GM19395 (cell line): ENCODE measurements around the gene ANKRD11.

ENCODE experiments used
- ATAC-seq: cut with Tn5 transposase; IDR thresholded peaks from one replicate; pipeline ENCODE4 v1.9.1; 2021; ENCODE audit warnings: mild to moderate bottlenecking, moderate library complexity; ENCODE audit not compliant: unreplicated experiment

ANKRD11 gene

GRCh38 chr16:89354325-89354724 is 136.0 kb downstream of the ANKRD11 start:
- no peak for ATAC-seq

- no peak for ATAC-seq
These were observed 138.2 kb downstream of the ANKRD11 start for GRCh38 chr16:89352091-89352681.

GRCh38 chr16:89351645-89352044 is 138.7 kb downstream of the ANKRD11 start:
- ATAC-seq = no peak

GRCh38 chr16:89350701-89351380 is 139.5 kb downstream of the ANKRD11 start:
- no peak for ATAC-seq

- ATAC-seq = no peak
These were observed 140.3 kb downstream of the ANKRD11 start for GRCh38 chr16:89349947-89350633.

GRCh38 chr16:89347807-89348206 is 142.6 kb downstream of the ANKRD11 start:
- ATAC-seq = no peak

GRCh38 chr16:89346869-89347268 is 143.5 kb downstream of the ANKRD11 start:
- no peak for ATAC-seq

- ATAC-seq = no peak
These were observed 144.7 kb downstream of the ANKRD11 start for GRCh38 chr16:89345642-89346150.

GRCh38 chr16:89344846-89345611 is 145.3 kb downstream of the ANKRD11 start:
- ATAC-seq = no peak

- no peak for ATAC-seq
These were observed 145.9 kb downstream of the ANKRD11 start for GRCh38 chr16:89344458-89344834.

- no peak for ATAC-seq
These were observed 146.6 kb downstream of the ANKRD11 start for GRCh38 chr16:89343501-89344457.

- no peak for ATAC-seq
These were observed 148.4 kb downstream of the ANKRD11 start for GRCh38 chr16:89341697-89342694.

GRCh38 chr16:89341279-89341678 is 149.1 kb downstream of the ANKRD11 start:
- ATAC-seq = no peak

- no peak for ATAC-seq
These were observed 151.5 kb downstream of the ANKRD11 start for GRCh38 chr16:89338863-89339262.

- no peak for ATAC-seq
These were observed 152.4 kb downstream of the ANKRD11 start for GRCh38 chr16:89337965-89338364.

GRCh38 chr16:89335803-89336485 is 154.4 kb downstream of the ANKRD11 start:
- no peak for ATAC-seq

GRCh38 chr16:89334988-89335802 is 155.2 kb downstream of the ANKRD11 start:
- no peak for ATAC-seq
